Right kidney (tissue), 1 donor: ENCODE measurements around the gene HOXC10.

Experiments used
- DNase-seq: peaks from one replicate; pipeline ENCODE4 v3.0.0-alpha.2; 2016

The HOXC10 gene

GRCh38 chr12:54014377-54015017, 29.6 kb downstream of the HOXC10 start:
- DNase-seq: no peak

GRCh38 chr12:54015018-54015931, 30.3 kb downstream of the HOXC10 start:
- no peak for DNase-seq

- DNase-seq: no peak
Measured at GRCh38 chr12:54016051-54016450, 31.1 kb downstream of the HOXC10 start.

GRCh38 chr12:54016478-54016964, 31.6 kb downstream of the HOXC10 start:
- DNase-seq: no peak

GRCh38 chr12:54017027-54017788, 32.3 kb downstream of the HOXC10 start:
- DNase-seq: peak; percentile 76

GRCh38 chr12:54017878-54018467, 33.0 kb downstream of the HOXC10 start:
- peak; percentile 86 for DNase-seq

- no peak for DNase-seq
Measured at GRCh38 chr12:54018468-54018984, 33.6 kb downstream of the HOXC10 start.

GRCh38 chr12:54019091-54019811, 34.3 kb downstream of the HOXC10 start:
- DNase-seq: no peak

- DNase-seq: no peak
Measured at GRCh38 chr12:54019924-54020590, 35.1 kb downstream of the HOXC10 start.

- no peak for DNase-seq
Measured at GRCh38 chr12:54020591-54021405, 35.9 kb downstream of the HOXC10 start.

- no peak for DNase-seq
Measured at GRCh38 chr12:54021432-54022013, 36.6 kb downstream of the HOXC10 start.

GRCh38 chr12:54022960-54023884, 38.3 kb downstream of the HOXC10 start:
- DNase-seq: no peak

- no peak for DNase-seq
Measured at GRCh38 chr12:54024127-54024526, 39.2 kb downstream of the HOXC10 start.

- no peak for DNase-seq
Measured at GRCh38 chr12:54024581-54025305, 39.8 kb downstream of the HOXC10 start.

- DNase-seq: no peak
Measured at GRCh38 chr12:54025499-54026405, 40.8 kb downstream of the HOXC10 start.

GRCh38 chr12:54026640-54027441, 41.9 kb downstream of the HOXC10 start:
- no peak for DNase-seq
